Panc1 (cell line): ENCODE results near the gene BABAM2. TPM values are rescaled to one million over a fixed set of nuclear protein-coding genes. Genes with fewer than 3 reads are reported as not detected.

Source experiments
- ATAC-seq: fragments of 200-7000 bp; cut with Tn5 transposase; 2 replicates; pipeline ENCODE4 v1.9.1; 2020; ENCODE audit warnings: mild to moderate bottlenecking, moderate library complexity
- BruUV-seq: library from RNA; stranded (reverse); fragments of 400-500 nt; replicated peaks from 2 replicates; lab custom pipeline; 2021; lab: Mats Ljungman, UMichigan
- CTCF ChIA-PET: fragments of 300-600 bp; sonication (Branson Sonifier 250); formaldehyde crosslinking; loops from one replicate; lab custom pipeline; 2022; ENCODE audit warnings: antibody characterized with exemption; lab: Charles Lee
- POLR2A ChIA-PET: fragments of 300-600 bp; sonication (Branson Sonifier 250); formaldehyde crosslinking; loops from one replicate; lab custom pipeline; 2022; ENCODE audit warnings: antibody characterized with exemption; lab: Charles Lee
- DNase-seq: peaks from one replicate; pipeline ENCODE4 v3.0.0-alpha.2; 2010; ENCODE audit warnings: low read depth, low spot score
- H3K27ac ChIP-seq: 2 replicates; pipeline ENCODE4 v1.5.1; 2011; ENCODE audit warnings: mild to moderate bottlenecking, low read length, inconsistent platforms
- H3K27me3 ChIP-seq: fragments of 200-500 bp; sonication (Bioruptor generic); 2 replicates; pipeline ENCODE4 v1.6.0; 2014; ENCODE audit warnings: low read length, inconsistent platforms; ENCODE audit not compliant: control insufficient read depth, insufficient read depth
- H3K36me3 ChIP-seq: fragments of 200-500 bp; sonication (Bioruptor generic); 2 replicates; pipeline ENCODE4 v1.5.1; 2014; ENCODE audit warnings: inconsistent platforms, mild to moderate bottlenecking, low read length, moderate library complexity; ENCODE audit not compliant: control insufficient read depth, insufficient read depth
- H3K4me1 ChIP-seq: 2 replicates; pipeline ENCODE4 v1.5.1; 2011; ENCODE audit warnings: inconsistent platforms, mild to moderate bottlenecking, low read length, moderate library complexity; ENCODE audit not compliant: control insufficient read depth, insufficient read depth
- H3K4me3 ChIP-seq, 2 experiments: 2 replicates each; pipeline ENCODE4 v1.5.1; 2011 to 2012; ENCODE audit warnings: low read depth in 2 of 2, low read length in 2 of 2, mild to moderate bottlenecking in 2 of 2, inconsistent platforms in 1 of 2, moderate library complexity in 1 of 2
- H3K9me3 ChIP-seq: fragments of 200-500 bp; sonication (Bioruptor generic); 2 replicates; pipeline ENCODE4 v1.5.1; 2014; ENCODE audit warnings: low read depth, mild to moderate bottlenecking, inconsistent platforms, low read length, moderate library complexity; ENCODE audit not compliant: control insufficient read depth, insufficient read depth
- CTCF ChIP-seq: fragments of 450-650 bp; IDR thresholded peaks from 2 replicates; pipeline ENCODE4 v1.5.1; 2017; ENCODE audit warnings: mild to moderate bottlenecking
- POLR2AphosphoS5 ChIP-seq: IDR thresholded peaks from 2 replicates; pipeline ENCODE4 v1.6.1; 2012; ENCODE audit warnings: mild to moderate bottlenecking, low read depth, low read length, moderate library complexity
- REST ChIP-seq, 2 experiments: IDR thresholded peaks; 2 replicates each; pipeline ENCODE4 v1.6.1; 2011 to 2012; ENCODE audit warnings: low read depth in 2 of 2, control low read depth in 1 of 2, low read length in 1 of 2, mild to moderate bottlenecking in 1 of 2, moderate library complexity in 1 of 2; ENCODE audit not compliant: insufficient read depth in 1 of 2
- SIN3A ChIP-seq: IDR thresholded peaks from 2 replicates; pipeline ENCODE4 v1.6.1; 2012; ENCODE audit warnings: low read depth, mild to moderate bottlenecking, low read length, moderate library complexity, borderline replicate concordance; ENCODE audit not compliant: insufficient read depth
- TCF7L2 ChIP-seq: IDR thresholded peaks from 2 replicates; pipeline ENCODE4 v1.6.1; 2011; ENCODE audit warnings: mild to moderate bottlenecking, low read depth, low read length, inconsistent platforms
- in situ Hi-C: cut with HindIII; loops from 2 replicates; pipeline ENCODE4 v1.10.0; 2016; ENCODE audit warnings: low sequenced_read_pairs, low pct_unique_long_range_greater_than_20kb
- intact Hi-C: fragments of 100-400 bp; cut with micrococcal nuclease; formaldehyde crosslinking; loops from one replicate; pipeline ENCODE4 v1.10.0; 2022; ENCODE audit not compliant: unreplicated experiment
- total RNA-seq: library from RNA; stranded (reverse); gene quantifications from one replicate; pipeline ENCODE4 v1.2.1, GENCODE V29; 2021; ENCODE audit not compliant: unreplicated experiment

BABAM2 gene
- total RNA-seq, 1 experiment from 2014 or later, result 31.2 TPM

- intact Hi-C loops (no loop called here), in situ Hi-C loops (no loop called here)
- Histone ChIP-seq H3K36me3 (no peaks in the 10 kb centered on the region), H3K27me3 (no peaks in the 10 kb centered on the region), H3K4me1 (no peaks in the 10 kb centered on the region), H3K4me3 (no peak overlapping the region), H3K9me3 (no peaks in the 10 kb centered on the region), H3K27ac (no peak overlapping the region)
- CTCF ChIA-PET, result no interaction called here
- TF ChIP-seq CTCF, result no peak
- no peak for TF ChIP-seq TCF7L2
- no peak for TF ChIP-seq SIN3A
- no peak for TF ChIP-seq POLR2AphosphoS5
- TF ChIP-seq REST (IDR thresholded peaks at IDR 0.05; ENCODE audit: insufficient read depth in 1 of 2, low read depth in 2 of 2, low read length in 1 of 2), result no peak
- BruUV-seq, result no TSS peak
- DNase-seq (no peak), ATAC-seq (no peak)
- POLR2A ChIA-PET, result no interaction called here
Measured at GRCh38 chr2:28048341-28048740, 157.8 kb downstream of the BABAM2 start.

GRCh38 chr2:28049416-28049815 lies 158.9 kb downstream of the BABAM2 start:
- intact Hi-C loops, result no loop called here
- no TSS peak for BruUV-seq
- H3K27ac ChIP-seq, result no peak overlapping the region
- in situ Hi-C loops, result no loop called here
- no peaks in the 10 kb centered on the region for H3K9me3 ChIP-seq
- no peaks in the 10 kb centered on the region for H3K36me3 ChIP-seq
- no peak for ATAC-seq
- no peak for DNase-seq
- POLR2A ChIA-PET, result no interaction called here
- no peaks in the 10 kb centered on the region for H3K27me3 ChIP-seq
- TF ChIP-seq REST (IDR thresholded peaks at IDR 0.05; ENCODE audit: insufficient read depth in 1 of 2, low read depth in 2 of 2, low read length in 1 of 2), result no peak
- TF ChIP-seq SIN3A, result no peak
- TF ChIP-seq POLR2AphosphoS5, result no peak
- CTCF ChIA-PET, result no interaction called here
- no peaks in the 10 kb centered on the region for H3K4me1 ChIP-seq
- no peak overlapping the region for H3K4me3 ChIP-seq
